Esophagus squamous epithelium (tissue), 4 donors: ENCODE results near the gene SRMS.

ENCODE experiments used
- POLR2A ChIP-seq, 4 donors: fragments of 450-650 bp; IDR thresholded peaks; one replicate each; pipeline ENCODE4 v1.6.1; 2017; ENCODE audit warnings: antibody characterized with exemption in 4 of 4, mild to moderate bottlenecking in 4 of 4, moderate library complexity in 3 of 4
- TF ChIP-seq, protein P1 (sequence below), 6 experiments: fragments of 450-650 bp in 4 of 6; fragments of 200-600 bp in 2 of 6; sonication (generic) in 2 of 6; IDR thresholded peaks; one replicate each; pipeline ENCODE4 v1.5.1; 2016 to 2019; ENCODE audit warnings: antibody characterized with exemption in 6 of 6, mild to moderate bottlenecking in 4 of 6, moderate library complexity in 4 of 6

- TF ChIP-seq, protein P1, sequence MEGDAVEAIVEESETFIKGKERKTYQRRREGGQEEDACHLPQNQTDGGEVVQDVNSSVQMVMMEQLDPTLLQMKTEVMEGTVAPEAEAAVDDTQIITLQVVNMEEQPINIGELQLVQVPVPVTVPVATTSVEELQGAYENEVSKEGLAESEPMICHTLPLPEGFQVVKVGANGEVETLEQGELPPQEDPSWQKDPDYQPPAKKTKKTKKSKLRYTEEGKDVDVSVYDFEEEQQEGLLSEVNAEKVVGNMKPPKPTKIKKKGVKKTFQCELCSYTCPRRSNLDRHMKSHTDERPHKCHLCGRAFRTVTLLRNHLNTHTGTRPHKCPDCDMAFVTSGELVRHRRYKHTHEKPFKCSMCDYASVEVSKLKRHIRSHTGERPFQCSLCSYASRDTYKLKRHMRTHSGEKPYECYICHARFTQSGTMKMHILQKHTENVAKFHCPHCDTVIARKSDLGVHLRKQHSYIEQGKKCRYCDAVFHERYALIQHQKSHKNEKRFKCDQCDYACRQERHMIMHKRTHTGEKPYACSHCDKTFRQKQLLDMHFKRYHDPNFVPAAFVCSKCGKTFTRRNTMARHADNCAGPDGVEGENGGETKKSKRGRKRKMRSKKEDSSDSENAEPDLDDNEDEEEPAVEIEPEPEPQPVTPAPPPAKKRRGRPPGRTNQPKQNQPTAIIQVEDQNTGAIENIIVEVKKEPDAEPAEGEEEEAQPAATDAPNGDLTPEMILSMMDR (IDR thresholded peaks at IDR 0.05): no peak
- TF ChIP-seq POLR2A (IDR thresholded peaks at IDR 0.05): no peak
Observed at GRCh38 chr20:63509088-63509564, 38.4 kb downstream of the SRMS start.
